Liver (tissue), 9 donors: ENCODE data around the gene ETV6. TPM values are rescaled to one million over a fixed set of nuclear protein-coding genes. Genes with fewer than 3 reads are reported as not detected.

Experiments used
- DNase-seq: peaks from one replicate; pipeline ENCODE4 v3.0.0-alpha.2; 2017; ENCODE audit warnings: low spot score
- H3K27ac ChIP-seq, 2 donors: one replicate each; pipeline ENCODE4 v1.7.0; 2013; ENCODE audit warnings: inconsistent platforms in 2 of 2, low read length in 2 of 2, control low read depth in 1 of 2, low read depth in 1 of 2, mild to moderate bottlenecking in 1 of 2
- H3K27me3 ChIP-seq, 4 donors: one replicate each; pipeline versions ENCODE4 v1.6.1 to v1.7.0; 2013; ENCODE audit warnings: low read length in 3 of 4, inconsistent platforms in 1 of 4, mild to moderate bottlenecking in 1 of 4, moderate library complexity in 1 of 4; ENCODE audit not compliant: control insufficient read depth in 4 of 4, insufficient read depth in 4 of 4
- H3K36me3 ChIP-seq, 4 donors: one replicate each; pipeline versions ENCODE4 v1.6.1 to v1.7.0; 2013; ENCODE audit warnings: low read length in 3 of 4, mild to moderate bottlenecking in 3 of 4, low read depth in 1 of 4, moderate library complexity in 1 of 4; ENCODE audit not compliant: control insufficient read depth in 4 of 4, insufficient read depth in 3 of 4
- H3K4me1 ChIP-seq, 4 donors: one replicate each; pipeline versions ENCODE4 v1.6.1 to v1.7.0; 2013; ENCODE audit warnings: low read length in 3 of 4, mild to moderate bottlenecking in 3 of 4, moderate library complexity in 1 of 4; ENCODE audit not compliant: control insufficient read depth in 4 of 4, insufficient read depth in 4 of 4
- H3K4me3 ChIP-seq, 3 donors: one replicate each; pipeline versions ENCODE4 v1.6.1 to v1.7.0; 2013; ENCODE audit warnings: low read length in 3 of 3, control low read depth in 1 of 3, low read depth in 1 of 3, mild to moderate bottlenecking in 1 of 3
- H3K9ac ChIP-seq, 2 donors: one replicate each; pipeline ENCODE4 v1.7.0; 2013; ENCODE audit warnings: low read length in 2 of 2, mild to moderate bottlenecking in 2 of 2, moderate library complexity in 2 of 2, control low read depth in 1 of 2, low read depth in 1 of 2
- H3K9me3 ChIP-seq, 4 donors: one replicate each; pipeline versions ENCODE4 v1.6.1 to v1.7.0; 2013; ENCODE audit warnings: low read length in 3 of 4; ENCODE audit not compliant: control insufficient read depth in 4 of 4
- GABPA ChIP-seq, 2 donors: IDR thresholded peaks in 1 of 2; conservative IDR thresholded peaks in 1 of 2; 2 replicates each; pipeline ENCODE4 v1.6.1; 2016; ENCODE audit warnings: antibody characterized with exemption in 2 of 2, mild to moderate bottlenecking in 1 of 2, moderate library complexity in 1 of 2
- HNF4A ChIP-seq, 2 donors: conservative IDR thresholded peaks; 2 replicates each; pipeline ENCODE4 v1.6.1; 2016; ENCODE audit warnings: antibody characterized with exemption in 2 of 2, mild to moderate bottlenecking in 2 of 2
- HNF4G ChIP-seq: IDR thresholded peaks from 2 replicates; pipeline ENCODE4 v1.6.1; 2016; ENCODE audit warnings: antibody characterized with exemption
- JUND ChIP-seq, 2 donors: IDR thresholded peaks; 2 replicates each; pipeline ENCODE4 v1.6.1; 2016; ENCODE audit warnings: antibody characterized with exemption in 2 of 2
- NR2F2 ChIP-seq: IDR thresholded peaks from 2 replicates; pipeline ENCODE4 v1.6.1; 2016; ENCODE audit warnings: antibody characterized with exemption
- RAD21 ChIP-seq, 2 donors: IDR thresholded peaks; 2 replicates each; pipeline ENCODE4 v1.6.1; 2016; ENCODE audit warnings: antibody characterized with exemption in 2 of 2, mild to moderate bottlenecking in 2 of 2
- RXRA ChIP-seq, 2 donors: IDR thresholded peaks; 2 replicates each; pipeline ENCODE4 v1.6.1; 2017 to 2018; ENCODE audit warnings: antibody characterized with exemption in 2 of 2, mild to moderate bottlenecking in 1 of 2
- SP1 ChIP-seq: IDR thresholded peaks from 2 replicates; pipeline ENCODE4 v1.6.1; 2018; ENCODE audit warnings: antibody characterized with exemption, mild to moderate bottlenecking
- TAF1 ChIP-seq: conservative IDR thresholded peaks from 2 replicates; pipeline ENCODE4 v1.6.1; 2016; ENCODE audit warnings: antibody characterized with exemption, mild to moderate bottlenecking
- YY1 ChIP-seq: IDR thresholded peaks from 2 replicates; pipeline ENCODE4 v1.6.1; 2016; ENCODE audit warnings: antibody characterized with exemption, mild to moderate bottlenecking
- WGBS: extraction: QIAGEN DNeasy Blood & Tissue Kit; methylation state at CpG from one replicate; pipeline ENCODE4 v1.1.7; 2013; 5-methylcytosine and 5-hydroxymethylcytosine counted together
- polyA plus RNA-seq, 2 donors: library from polyadenylated mRNA; stranded (reverse) in 1 of 2; unstranded in 1 of 2; fragments of 200-250 nt in 1 of 2; fragments of >200 nt in 1 of 2; fragmentation: Nextera tagmentation in 1 of 2; extraction: Ambion mirVana in 1 of 2; gene quantifications; one replicate each; pipeline versions ENCODE4 v1.2.1 to v1.2.3, GENCODE V29; 2013 to 2015
- total RNA-seq, 2 donors: library from RNA; depleted of rRNA; stranded (reverse); fragments of >200 nt; gene quantifications; one replicate each; pipeline ENCODE4 v1.2.3, GENCODE V29; 2014
- TF ChIP-seq, protein P1 (sequence below): fragments of 150-350 bp; IDR thresholded peaks from 2 replicates; pipeline ENCODE4 v1.5.1; 2017; ENCODE audit warnings: improper control_type of control experiment, low read depth, low read length; ENCODE audit not compliant: missing input control
- TF ChIP-seq, protein P2 (sequence below): IDR thresholded peaks from 2 replicates; pipeline ENCODE4 v1.6.1; 2016; ENCODE audit warnings: antibody characterized with exemption
- TF ChIP-seq, protein P3 (sequence below): IDR thresholded peaks from 2 replicates; pipeline ENCODE4 v1.6.1; 2016; ENCODE audit warnings: antibody characterized with exemption
- TF ChIP-seq, protein P4 (sequence below): IDR thresholded peaks from 2 replicates; pipeline ENCODE4 v1.6.1; 2016; ENCODE audit warnings: antibody characterized with exemption
- TF ChIP-seq, protein P5 (sequence below): IDR thresholded peaks from 2 replicates; pipeline ENCODE4 v1.6.1; 2016; ENCODE audit warnings: antibody characterized with exemption, mild to moderate bottlenecking
- donor health status: healthy.
- donor health status: healthy.
- donor health status: healthy.
- donor health status: healthy.
- donor health status: healthy.

Gene ETV6
- total and polyA plus RNA-seq, 4 donors = 2.0 to 6.2 (median 3.5) TPM

- TF ChIP-seq, protein P1, sequence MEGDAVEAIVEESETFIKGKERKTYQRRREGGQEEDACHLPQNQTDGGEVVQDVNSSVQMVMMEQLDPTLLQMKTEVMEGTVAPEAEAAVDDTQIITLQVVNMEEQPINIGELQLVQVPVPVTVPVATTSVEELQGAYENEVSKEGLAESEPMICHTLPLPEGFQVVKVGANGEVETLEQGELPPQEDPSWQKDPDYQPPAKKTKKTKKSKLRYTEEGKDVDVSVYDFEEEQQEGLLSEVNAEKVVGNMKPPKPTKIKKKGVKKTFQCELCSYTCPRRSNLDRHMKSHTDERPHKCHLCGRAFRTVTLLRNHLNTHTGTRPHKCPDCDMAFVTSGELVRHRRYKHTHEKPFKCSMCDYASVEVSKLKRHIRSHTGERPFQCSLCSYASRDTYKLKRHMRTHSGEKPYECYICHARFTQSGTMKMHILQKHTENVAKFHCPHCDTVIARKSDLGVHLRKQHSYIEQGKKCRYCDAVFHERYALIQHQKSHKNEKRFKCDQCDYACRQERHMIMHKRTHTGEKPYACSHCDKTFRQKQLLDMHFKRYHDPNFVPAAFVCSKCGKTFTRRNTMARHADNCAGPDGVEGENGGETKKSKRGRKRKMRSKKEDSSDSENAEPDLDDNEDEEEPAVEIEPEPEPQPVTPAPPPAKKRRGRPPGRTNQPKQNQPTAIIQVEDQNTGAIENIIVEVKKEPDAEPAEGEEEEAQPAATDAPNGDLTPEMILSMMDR = no peak
Measured at GRCh38 chr12:11729439-11730150, 80.1 kb downstream of the ETV6 start (continued).

- Histone ChIP-seq H3K9me3 (no peaks in the 10 kb centered on the region), H3K9ac (no peak overlapping the region), H3K27ac (no peak overlapping the region), H3K27me3 (no peaks in the 10 kb centered on the region), H3K36me3 (no peaks in the 10 kb centered on the region), H3K4me3 (no peak overlapping the region), H3K4me1 (peaks cover 3 to 15% (median 5%) of the 10 kb centered on the region in 4 donors)
- no peak for TF ChIP-seq YY1
- TF ChIP-seq RAD21 (IDR thresholded peaks at IDR 0.05) = no peak
- TF ChIP-seq, protein P2, sequence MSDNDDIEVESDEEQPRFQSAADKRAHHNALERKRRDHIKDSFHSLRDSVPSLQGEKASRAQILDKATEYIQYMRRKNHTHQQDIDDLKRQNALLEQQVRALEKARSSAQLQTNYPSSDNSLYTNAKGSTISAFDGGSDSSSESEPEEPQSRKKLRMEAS = no peak
- no peak for TF ChIP-seq HNF4A (conservative IDR thresholded peaks at IDR 0.05)
- no peak for TF ChIP-seq RXRA (IDR thresholded peaks at IDR 0.05)
- TF ChIP-seq TAF1 = no peak
- TF ChIP-seq SP1 = no peak
- TF ChIP-seq, protein P3, sequence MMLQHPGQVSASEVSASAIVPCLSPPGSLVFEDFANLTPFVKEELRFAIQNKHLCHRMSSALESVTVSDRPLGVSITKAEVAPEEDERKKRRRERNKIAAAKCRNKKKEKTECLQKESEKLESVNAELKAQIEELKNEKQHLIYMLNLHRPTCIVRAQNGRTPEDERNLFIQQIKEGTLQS = no peak
- TF ChIP-seq JUND (IDR thresholded peaks at IDR 0.05) = no peak
- TF ChIP-seq, protein P4, sequence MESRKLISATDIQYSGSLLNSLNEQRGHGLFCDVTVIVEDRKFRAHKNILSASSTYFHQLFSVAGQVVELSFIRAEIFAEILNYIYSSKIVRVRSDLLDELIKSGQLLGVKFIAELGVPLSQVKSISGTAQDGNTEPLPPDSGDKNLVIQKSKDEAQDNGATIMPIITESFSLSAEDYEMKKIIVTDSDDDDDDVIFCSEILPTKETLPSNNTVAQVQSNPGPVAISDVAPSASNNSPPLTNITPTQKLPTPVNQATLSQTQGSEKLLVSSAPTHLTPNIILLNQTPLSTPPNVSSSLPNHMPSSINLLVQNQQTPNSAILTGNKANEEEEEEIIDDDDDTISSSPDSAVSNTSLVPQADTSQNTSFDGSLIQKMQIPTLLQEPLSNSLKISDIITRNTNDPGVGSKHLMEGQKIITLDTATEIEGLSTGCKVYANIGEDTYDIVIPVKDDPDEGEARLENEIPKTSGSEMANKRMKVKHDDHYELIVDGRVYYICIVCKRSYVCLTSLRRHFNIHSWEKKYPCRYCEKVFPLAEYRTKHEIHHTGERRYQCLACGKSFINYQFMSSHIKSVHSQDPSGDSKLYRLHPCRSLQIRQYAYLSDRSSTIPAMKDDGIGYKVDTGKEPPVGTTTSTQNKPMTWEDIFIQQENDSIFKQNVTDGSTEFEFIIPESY = no peak
- no peak for TF ChIP-seq NR2F2
- no peak for TF ChIP-seq HNF4G
- 85% methylated on average over 8 of the region's 8 CpGs for WGBS
- no peak for DNase-seq
Measured at GRCh38 chr12:11730299-11731041, 81.0 kb downstream of the ETV6 start.

- H3K4me1 ChIP-seq = peaks cover 3 to 11% (median 5%) of the 10 kb centered on the region in 4 donors
- no peak overlapping the region for H3K9ac ChIP-seq
- no peak overlapping the region for H3K4me3 ChIP-seq
- WGBS = 89% methylated on average over 1 of the region's 1 CpG
- no peaks in the 10 kb centered on the region for H3K9me3 ChIP-seq
- no peak for TF ChIP-seq GABPA (IDR thresholded peaks at IDR 0.05 in 1 of 2, conservative IDR thresholded peaks at IDR 0.05 in 1 of 2)
- no peak for TF ChIP-seq JUND (IDR thresholded peaks at IDR 0.05)
- TF ChIP-seq TAF1 = no peak
- no peak for TF ChIP-seq HNF4G
- TF ChIP-seq, protein P5, sequence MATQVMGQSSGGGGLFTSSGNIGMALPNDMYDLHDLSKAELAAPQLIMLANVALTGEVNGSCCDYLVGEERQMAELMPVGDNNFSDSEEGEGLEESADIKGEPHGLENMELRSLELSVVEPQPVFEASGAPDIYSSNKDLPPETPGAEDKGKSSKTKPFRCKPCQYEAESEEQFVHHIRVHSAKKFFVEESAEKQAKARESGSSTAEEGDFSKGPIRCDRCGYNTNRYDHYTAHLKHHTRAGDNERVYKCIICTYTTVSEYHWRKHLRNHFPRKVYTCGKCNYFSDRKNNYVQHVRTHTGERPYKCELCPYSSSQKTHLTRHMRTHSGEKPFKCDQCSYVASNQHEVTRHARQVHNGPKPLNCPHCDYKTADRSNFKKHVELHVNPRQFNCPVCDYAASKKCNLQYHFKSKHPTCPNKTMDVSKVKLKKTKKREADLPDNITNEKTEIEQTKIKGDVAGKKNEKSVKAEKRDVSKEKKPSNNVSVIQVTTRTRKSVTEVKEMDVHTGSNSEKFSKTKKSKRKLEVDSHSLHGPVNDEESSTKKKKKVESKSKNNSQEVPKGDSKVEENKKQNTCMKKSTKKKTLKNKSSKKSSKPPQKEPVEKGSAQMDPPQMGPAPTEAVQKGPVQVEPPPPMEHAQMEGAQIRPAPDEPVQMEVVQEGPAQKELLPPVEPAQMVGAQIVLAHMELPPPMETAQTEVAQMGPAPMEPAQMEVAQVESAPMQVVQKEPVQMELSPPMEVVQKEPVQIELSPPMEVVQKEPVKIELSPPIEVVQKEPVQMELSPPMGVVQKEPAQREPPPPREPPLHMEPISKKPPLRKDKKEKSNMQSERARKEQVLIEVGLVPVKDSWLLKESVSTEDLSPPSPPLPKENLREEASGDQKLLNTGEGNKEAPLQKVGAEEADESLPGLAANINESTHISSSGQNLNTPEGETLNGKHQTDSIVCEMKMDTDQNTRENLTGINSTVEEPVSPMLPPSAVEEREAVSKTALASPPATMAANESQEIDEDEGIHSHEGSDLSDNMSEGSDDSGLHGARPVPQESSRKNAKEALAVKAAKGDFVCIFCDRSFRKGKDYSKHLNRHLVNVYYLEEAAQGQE = no peak
- TF ChIP-seq, protein P2 = no peak
- H3K27me3 ChIP-seq = no peaks in the 10 kb centered on the region
- no peaks in the 10 kb centered on the region for H3K36me3 ChIP-seq
- no peak overlapping the region for H3K27ac ChIP-seq
- no peak for DNase-seq
Measured at GRCh38 chr12:11731042-11731357, 81.5 kb downstream of the ETV6 start.
